DOHH2 (cell line): Measurements from ENCODE around the gene COPS4.

ENCODE experiments used
- EZH2phosphoT487 ChIP-seq: fragments of 200-600 bp; sonication (generic); IDR thresholded peaks from 2 replicates; pipeline ENCODE4 v1.6.1; 2017; ENCODE audit warnings: borderline replicate concordance, mild to moderate bottlenecking, antibody characterized with exemption, low read length, moderate library complexity, mixed read lengths
- TF ChIP-seq, protein P1 (sequence below): fragments of 200-600 bp; sonication (generic); IDR thresholded peaks from one replicate; pipeline ENCODE4 v1.5.1; 2014; ENCODE audit warnings: antibody characterized with exemption, mild to moderate bottlenecking, low read depth, low read length; ENCODE audit not compliant: poor library complexity, severe bottlenecking

DNA sequence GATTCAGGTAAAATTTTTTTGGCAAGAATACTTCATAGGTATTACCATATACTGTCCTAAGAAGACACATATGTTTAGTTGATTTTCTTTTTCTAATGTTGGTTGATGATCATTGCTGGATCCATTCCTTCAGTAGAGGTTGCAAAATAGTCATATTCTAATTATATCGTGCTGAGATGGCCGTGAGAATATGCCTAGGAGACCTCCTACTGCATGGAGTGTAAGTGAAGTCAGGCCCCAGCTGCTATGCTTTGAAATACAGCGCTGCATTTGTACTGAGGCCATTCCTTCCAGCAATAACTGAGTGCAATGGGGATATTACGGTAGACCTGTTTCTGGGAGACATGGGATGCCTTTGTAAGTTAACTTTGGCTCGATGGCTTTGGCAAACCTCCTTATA, 86.3 kb downstream of the COPS4 start:
- TF ChIP-seq, protein P1, sequence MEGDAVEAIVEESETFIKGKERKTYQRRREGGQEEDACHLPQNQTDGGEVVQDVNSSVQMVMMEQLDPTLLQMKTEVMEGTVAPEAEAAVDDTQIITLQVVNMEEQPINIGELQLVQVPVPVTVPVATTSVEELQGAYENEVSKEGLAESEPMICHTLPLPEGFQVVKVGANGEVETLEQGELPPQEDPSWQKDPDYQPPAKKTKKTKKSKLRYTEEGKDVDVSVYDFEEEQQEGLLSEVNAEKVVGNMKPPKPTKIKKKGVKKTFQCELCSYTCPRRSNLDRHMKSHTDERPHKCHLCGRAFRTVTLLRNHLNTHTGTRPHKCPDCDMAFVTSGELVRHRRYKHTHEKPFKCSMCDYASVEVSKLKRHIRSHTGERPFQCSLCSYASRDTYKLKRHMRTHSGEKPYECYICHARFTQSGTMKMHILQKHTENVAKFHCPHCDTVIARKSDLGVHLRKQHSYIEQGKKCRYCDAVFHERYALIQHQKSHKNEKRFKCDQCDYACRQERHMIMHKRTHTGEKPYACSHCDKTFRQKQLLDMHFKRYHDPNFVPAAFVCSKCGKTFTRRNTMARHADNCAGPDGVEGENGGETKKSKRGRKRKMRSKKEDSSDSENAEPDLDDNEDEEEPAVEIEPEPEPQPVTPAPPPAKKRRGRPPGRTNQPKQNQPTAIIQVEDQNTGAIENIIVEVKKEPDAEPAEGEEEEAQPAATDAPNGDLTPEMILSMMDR, result no peak
- no peak for TF ChIP-seq EZH2phosphoT487
